Peyer's patch (tissue), 4 donors: ENCODE results near the gene HEXIM1.

Source experiments
- POLR2A ChIP-seq, 2 donors: fragments of 450-650 bp; IDR thresholded peaks; one replicate each; pipeline ENCODE4 v1.5.1; 2017; ENCODE audit warnings: antibody characterized with exemption in 2 of 2, mild to moderate bottlenecking in 2 of 2, moderate library complexity in 2 of 2
- TF ChIP-seq, protein P1 (sequence below), 6 experiments: fragments of 450-650 bp in 4 of 6; fragments of 200-600 bp in 2 of 6; sonication (generic) in 1 of 6; IDR thresholded peaks; one replicate each; pipeline ENCODE4 v1.5.1; 2017 to 2019; ENCODE audit warnings: antibody characterized with exemption in 6 of 6, mild to moderate bottlenecking in 3 of 6, moderate library complexity in 1 of 6

DNA sequence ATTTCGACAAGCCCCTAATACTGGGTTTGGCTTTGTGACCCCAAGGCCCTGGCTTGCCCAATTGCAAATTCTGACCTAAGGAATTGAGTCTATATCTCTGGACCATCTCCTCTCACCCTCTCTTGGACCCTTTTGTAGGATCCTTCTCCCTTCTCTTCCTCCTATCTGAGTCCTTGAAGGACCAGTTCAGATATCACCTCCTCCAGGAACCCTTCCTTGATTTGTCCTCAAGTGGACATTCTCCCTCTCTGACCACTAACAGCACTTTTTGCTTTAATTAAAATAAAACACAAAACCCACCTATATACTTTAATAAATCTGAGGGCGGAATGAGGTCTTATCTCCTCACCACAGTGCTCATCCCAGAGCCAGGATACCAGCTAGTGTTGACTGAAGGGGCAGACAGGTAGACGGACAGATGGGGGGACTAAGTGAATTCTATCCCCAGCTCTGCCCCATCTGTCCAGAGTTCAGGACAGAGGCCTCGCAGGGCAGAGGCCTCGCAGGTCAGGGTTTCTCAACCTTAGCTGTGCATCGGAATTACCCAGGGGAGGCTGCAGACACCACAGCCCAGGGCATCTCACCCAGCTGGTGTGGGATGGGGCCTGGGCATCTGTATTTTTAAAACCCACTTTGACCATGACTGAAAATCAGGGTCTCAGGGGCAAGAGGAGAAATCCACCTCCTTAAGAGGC, 25.1 kb upstream of the HEXIM1 start:
- TF ChIP-seq, protein P1, sequence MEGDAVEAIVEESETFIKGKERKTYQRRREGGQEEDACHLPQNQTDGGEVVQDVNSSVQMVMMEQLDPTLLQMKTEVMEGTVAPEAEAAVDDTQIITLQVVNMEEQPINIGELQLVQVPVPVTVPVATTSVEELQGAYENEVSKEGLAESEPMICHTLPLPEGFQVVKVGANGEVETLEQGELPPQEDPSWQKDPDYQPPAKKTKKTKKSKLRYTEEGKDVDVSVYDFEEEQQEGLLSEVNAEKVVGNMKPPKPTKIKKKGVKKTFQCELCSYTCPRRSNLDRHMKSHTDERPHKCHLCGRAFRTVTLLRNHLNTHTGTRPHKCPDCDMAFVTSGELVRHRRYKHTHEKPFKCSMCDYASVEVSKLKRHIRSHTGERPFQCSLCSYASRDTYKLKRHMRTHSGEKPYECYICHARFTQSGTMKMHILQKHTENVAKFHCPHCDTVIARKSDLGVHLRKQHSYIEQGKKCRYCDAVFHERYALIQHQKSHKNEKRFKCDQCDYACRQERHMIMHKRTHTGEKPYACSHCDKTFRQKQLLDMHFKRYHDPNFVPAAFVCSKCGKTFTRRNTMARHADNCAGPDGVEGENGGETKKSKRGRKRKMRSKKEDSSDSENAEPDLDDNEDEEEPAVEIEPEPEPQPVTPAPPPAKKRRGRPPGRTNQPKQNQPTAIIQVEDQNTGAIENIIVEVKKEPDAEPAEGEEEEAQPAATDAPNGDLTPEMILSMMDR (IDR thresholded peaks at IDR 0.05) = no peak
- no peak for TF ChIP-seq POLR2A (IDR thresholded peaks at IDR 0.05)
